LHCN-M2 (cell line): ENCODE data around the gene SNAPC2. TPM values are rescaled to one million over a fixed set of nuclear protein-coding genes. Genes with fewer than 3 reads are reported as not detected.
"Not testable (repeated sequence)": the region's sequence is repeated elsewhere in the genome, so short reads cannot be mapped to it uniquely, and the experiment has no call there.

Source experiments
- DNase-seq: peaks from one replicate; pipeline ENCODE4 v3.0.0-alpha.2; 2012; ENCODE audit warnings: low read depth
- total RNA-seq: library from RNA; depleted of rRNA; stranded (reverse); fragments of >200 nt; gene quantifications from 2 replicates; pipeline ENCODE4 v1.2.3, GENCODE V29; 2014

The SNAPC2 gene
- total RNA-seq, 1 experiment from 2014 or later: 25.5 TPM

DNA sequence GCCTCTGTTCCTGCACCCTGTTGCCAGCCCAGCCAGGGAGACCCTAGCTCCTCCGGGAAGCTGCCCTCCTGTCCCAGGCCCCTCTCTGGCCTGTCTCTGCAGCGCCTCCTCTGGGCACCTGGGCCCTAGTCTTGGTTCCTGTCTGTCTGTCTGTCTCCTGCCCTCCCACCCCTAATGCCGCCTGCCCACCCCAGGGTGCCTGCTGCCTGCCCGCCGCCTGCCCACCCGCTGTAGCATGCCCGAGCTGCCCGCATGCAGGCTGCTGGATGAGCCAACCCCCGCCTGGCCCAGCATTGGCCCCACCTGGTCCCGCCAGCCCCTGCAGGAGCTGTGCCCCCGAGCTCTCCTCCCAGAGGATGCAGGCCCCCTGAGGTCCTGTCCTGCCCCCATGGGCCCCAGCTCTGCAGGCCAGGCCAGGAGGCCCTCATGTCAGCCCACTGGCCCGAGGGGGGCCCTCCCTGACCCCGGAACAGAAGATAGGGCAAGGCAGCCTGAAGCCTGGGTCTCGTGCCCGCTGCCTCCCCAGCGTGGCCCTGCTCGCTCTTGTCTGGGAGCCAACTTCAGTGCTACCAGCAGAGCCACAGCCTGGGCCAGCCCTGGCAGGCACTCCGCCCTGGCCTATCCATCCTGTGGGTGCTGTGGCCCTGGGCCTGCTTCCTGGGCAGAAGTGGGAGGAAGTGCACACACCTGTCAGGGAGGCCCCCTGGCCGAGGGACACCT lies 11.2 kb upstream of the SNAPC2 start:
- DNase-seq: no peak

DNA sequence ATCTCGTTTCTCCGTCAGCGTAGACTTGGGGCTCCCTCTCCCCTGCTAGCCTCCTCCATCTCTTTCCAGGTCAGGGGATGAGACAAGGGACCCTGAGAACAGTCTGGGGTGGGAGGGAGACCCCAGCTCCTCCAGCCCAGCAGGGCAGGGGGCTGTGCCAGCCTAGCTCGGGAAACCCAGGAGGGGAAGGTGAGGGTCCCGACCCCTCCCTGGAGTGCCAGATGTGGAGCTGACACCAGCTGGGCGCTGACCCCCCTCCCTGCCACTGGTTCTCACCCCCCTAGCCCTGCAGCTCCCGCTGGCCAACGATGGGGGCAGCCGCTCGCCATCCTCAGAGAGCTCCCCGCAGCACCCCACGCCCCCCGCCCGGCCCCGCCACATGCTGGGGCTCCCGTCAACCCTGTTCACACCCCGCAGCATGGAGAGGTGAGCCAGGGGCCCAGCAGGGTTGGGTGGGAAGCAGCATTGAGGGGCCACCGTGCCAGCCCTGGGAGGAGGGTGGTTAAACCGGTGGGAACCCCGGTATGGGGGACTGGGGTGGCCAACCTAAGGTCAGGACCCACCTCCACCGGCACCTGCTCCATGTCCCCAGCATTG lies 10.6 kb upstream of the SNAPC2 start:
- DNase-seq: no peak

DNA sequence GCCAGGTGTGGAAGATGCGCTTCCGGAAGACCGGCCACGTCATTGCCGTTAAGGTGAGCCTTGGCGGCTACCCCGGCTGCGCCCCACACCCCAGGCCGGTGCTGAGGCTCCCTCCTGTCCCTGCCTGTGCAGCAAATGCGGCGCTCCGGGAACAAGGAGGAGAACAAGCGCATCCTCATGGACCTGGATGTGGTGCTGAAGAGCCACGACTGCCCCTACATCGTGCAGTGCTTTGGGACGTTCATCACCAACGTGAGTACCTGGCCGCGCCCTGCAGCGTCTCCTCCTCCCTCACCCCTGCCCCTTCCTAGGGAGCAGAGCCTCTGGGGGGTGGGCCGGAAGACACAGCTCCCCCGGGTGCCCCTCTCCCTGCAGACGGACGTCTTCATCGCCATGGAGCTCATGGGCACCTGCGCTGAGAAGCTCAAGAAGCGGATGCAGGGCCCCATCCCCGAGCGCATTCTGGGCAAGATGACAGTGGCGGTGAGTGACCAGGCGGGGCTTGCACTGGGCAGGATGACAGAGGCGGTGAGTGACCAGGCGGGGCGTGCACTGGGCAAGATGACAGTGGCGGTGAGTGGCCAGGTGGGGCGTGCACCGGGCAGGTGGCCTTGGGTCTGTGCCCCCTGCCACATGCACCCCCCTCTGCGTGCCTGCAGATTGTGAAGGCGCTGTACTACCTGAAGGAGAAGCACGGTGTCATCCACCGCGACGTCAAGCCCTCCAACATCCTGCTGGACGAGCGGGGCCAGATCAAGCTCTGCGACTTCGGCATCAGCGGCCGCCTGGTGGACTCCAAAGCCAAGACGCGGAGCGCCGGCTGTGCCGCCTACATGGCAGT lies 9.6 kb upstream of the SNAPC2 start:
- DNase-seq: no peak

DNA sequence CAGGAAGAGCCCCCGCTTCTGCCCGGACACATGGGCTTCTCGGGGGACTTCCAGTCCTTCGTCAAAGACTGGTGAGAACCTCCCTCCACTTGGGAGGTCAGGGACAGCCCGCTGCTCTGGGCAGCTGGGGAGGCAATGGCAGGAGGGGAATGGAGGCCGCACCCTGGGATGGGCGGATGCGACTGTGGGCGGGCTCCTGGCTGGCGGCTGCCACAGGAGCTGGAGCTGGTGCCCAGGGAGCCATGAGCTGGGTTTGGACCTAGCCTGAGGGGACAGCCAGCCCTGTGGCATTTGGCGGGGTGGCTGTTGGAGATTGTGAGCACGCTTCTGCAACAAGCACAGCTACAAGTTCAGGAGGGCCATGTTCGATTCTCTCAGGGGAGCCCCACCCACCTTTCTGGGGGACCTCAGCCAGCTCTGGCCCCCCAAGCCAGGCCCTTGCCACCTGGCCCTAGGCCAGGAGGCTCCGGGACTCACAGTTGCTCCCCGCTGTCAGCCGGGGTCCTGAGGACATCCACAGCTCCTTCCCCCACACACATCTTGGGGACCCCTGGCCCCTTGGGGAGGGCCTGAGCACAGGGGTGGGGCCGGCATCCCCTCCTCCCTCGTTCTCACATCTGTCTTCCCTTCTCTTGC lies 8.5 kb upstream of the SNAPC2 start:
- DNase-seq: no peak

DNA sequence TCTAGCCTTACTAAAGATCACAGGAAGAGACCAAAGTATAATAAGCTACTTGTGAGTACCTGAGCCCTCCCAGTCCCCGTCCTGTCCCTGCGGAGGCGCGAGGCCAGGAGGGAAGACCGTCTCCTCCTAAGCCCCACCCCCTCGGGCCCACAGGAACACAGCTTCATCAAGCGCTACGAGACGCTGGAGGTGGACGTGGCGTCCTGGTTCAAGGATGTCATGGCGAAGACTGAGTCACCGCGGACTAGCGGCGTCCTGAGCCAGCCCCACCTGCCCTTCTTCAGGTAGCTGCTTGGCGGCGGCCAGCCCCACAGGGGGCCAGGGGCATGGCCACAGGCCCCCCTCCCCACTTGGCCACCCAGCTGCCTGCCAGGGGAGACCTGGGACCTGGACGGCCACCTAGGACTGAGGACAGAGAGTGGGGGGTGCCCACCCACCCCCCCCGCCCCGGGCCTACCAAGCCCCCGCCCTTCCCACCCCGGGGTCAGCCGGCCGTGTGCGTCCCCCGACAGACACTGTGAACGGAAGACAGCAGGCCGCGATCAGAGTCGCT lies 7.9 kb upstream of the SNAPC2 start:
- no peak for DNase-seq

DNA sequence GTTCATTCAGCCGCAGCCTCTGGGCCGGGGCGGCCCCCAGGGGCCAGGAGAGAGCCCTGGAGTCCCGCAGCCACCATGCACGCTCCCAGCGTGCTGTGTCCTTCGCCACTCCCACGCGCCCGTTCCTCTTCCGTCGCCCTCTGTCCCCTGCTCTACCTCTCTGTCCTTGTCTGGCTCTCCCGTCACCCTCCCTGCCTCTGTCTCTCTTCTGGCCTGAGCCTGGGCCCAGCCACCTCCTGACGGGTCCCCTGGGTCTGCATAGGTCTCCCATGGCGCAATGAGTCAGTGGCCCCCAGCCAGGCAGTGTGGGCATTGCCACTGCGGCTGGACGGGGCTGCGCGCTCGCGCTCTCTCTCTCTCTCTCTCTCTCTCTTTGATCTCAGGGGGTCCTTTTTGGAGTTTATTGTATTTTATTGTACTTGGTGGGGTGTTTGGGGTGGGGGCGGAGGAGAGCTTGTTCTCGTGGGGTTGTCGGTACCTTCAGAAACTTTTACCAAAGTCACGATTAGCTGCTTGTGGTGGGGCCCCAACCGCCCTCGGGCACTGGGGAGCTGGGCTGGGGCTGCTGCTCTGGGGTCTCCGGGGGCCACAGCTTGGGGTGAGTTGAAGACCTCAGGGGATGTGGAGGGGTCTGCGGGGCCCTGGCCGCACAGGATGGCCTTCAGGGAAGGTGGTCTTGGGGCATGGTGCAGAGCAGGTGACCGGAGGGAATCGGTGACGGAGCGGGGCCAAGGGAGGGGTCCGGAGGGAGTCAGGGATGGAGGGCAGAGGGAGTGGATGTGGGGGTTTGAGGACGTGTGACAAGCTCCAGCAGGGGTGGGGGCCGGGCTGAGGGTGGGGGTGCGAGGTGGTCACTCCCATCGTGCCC lies 7.2 kb upstream of the SNAPC2 start:
- DNase-seq: no peak

DNA sequence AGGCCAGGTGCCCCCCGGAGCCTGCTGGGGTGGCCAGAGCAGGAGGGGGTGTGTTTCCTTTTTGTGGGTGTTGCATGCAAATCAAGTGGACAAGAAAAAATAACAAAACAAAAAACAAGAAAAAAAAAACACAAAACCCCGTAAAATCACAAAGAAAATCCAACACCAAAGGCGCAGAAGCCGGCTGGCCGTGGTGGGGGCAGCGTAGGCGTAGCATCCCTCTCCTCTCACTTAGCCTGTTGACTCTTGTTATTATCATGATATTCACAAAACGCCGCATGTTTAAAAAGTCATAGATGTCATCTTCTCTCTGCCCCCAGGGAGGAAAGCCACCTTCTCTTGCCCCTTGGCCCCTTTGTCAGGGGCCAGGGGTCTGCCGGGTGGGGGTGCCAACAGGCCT lies 6.5 kb upstream of the SNAPC2 start:
- DNase-seq: no peak

DNA sequence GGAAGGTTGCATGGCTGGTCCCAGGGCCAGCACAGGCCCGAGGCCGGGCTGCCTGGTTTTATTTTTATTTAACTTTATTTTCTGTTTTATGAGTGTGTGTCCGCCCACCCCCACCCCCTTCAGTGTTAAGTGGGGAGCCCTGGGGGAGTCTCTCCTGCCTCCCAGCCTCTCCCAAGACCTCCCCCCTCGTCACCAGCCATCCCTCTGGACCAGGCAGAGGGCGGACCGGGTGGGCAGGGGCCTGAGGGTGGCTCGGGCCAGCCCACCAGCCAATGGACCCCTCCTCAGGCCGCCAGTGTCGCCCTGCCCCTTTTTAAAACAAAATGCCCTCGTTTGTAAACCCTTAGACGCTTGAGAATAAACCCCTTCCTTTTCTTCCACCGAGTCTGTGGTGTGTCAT lies 6.0 kb upstream of the SNAPC2 start:
- DNase-seq: no peak

DNA sequence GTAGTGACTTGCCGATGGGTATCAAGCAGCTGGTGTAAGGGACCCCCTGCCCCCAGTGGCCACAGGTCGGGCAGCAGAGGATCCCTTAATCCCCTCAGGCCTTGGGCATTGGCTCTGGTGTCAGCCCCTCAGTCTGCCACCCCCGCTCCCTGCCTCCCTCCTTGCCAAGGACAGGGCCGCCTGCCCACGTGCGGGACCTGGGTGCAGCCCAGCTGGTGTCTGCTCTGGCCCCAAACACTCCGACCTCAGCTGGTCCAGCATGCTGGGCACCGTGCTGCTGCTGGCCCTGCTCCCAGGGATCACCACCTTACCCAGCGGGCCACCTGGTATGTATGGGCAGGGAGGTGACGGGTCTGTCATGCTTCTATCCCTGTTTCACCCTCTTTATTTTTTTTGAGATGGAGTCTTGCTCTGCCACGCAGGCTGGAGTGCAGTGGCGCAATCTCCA lies 5.5 kb upstream of the SNAPC2 start, which contains the start of gene TGFBR3L:
Gene TGFBR3L, plus strand, starts transcription at position 233 of the 448 bp plus-strand sequence.
- DNase-seq: no peak

DNA sequence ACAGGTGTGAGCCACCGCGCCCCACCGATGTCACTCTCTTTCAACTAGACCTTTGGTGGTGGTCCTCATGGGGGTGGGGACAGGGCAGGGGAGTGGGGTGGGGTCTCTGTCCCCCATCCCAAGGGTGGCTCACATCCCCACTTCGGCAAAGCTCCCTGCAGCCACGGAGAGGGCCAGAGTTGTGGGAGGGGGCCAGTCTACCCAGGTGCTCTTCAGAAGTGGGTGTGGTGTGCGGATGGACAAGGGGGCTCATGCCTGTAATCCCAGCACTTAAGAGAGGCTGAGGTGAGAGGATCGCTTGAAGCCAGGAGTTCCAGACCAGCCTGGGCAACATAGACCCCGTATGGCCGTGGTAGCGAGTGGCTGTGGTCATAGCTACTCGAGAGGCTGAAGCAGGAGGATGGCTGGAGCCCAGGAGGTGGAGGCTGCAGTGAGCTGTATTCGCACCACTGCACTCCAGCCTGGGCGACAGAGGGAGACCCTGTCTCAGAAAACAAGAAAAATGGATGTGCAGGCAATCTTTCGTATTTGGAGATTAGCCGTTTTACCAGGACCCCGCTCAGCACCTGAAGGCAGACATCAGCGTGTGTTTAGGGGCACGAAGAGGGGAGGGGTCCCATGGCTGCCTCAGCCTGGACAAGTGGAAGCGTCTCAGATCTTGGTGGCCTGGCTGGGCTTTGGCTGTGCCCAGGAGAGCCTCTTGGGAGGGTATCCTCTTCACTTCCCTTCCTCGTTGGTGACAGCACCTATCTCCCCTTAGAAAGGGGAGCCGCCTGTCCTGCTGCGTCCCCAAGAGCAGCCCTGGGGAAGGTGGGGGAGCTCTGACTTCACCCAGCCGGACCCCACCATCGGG lies 4.7 kb upstream of the SNAPC2 start:
- DNase-seq: no peak

DNA sequence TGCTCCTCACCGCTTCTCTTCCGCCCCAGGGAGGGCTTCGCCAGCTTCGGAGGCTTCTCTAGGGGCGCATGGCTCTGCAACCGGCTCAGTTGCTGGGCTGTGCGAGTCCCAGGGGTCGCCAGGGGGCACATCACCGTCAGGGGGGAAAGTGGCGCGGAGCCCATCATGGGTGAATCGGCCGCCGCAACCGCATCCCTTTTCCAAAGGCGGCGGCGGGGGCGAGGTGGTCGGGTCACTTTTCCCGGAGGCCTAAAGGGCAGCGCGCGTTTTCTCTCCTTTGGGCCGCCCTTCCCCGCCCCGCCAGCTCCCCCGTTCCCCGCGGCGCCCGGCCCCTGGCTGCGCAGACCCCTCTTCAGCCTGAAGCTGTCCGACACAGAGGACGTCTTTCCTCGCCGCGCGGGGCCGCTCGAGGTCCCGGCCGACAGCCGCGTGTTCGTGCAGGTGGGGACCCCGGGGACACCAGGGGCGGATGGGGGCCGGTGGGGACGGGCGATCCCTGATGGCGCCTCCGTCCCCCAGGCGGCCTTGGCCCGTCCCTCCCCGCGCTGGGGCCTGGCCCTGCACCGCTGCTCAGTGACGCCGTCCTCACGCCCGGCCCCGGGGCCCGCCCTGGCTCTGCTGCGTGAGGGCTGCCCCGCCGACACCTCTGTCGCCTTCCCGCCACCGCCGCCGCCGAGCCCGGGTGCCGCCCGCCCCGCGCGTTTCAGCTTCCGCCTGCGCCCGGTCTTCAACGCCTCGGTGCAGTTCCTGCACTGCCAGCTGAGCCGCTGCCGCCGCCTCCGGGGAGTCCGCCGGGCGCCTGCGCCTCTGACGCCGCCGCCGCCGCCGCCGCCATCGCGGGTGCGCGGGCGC lies 3.8 kb upstream of the SNAPC2 start:
- DNase-seq: peak; percentile 22

DNA sequence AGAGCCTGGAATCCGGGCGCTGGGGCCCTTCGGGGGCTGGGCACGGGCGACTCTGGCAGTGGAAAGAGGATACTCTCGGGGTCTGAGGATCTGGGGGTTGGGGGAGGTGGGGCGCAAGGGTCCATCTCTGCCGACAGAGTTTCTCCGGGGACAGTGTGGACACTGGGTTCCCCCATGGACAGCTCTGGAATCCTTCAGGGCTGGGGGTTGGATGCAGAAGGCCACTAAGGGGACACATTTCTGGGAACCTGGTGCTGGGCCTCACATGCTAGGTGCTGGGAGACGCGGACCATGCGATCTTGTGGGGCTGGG lies 3.2 kb upstream of the SNAPC2 start:
- no peak for DNase-seq

DNA sequence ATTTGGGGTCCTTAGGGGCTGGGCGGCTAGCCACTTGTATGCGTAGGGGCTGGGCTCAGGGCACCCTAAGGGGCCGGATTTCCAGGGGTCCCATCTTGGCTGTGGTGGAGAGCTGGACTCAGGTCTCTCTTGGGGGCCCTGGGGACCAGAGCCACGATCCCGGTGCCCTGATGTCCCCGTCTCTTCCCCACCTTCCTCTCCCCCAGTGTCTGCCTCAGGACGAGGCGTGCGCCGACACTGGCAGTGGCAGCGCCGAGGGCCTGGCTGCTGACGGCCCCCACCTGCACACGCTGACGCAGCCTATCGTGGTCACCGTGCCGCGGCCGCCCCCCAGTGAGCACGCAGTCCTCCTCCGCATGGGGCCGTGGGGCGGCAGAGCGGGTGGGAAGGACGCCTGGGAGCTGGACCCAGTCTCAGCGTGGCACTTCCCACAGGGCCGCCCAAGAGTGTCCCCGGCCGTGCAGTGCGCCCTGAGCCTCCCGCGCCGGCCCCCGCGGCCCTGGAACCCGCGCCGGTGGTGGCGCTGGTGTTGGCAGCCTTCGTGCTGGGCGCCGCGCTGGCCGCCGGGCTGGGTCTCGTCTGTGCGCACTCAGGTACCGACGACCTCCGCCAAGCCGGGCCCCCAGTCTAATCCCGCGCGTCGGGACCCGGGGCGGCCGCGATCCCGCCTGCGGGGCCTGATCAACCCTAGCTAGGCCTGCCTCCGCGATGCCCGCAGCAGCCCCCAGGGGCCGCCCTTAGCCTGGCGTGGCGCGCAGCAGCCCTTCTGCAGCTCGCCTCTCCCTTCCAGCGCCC lies 2.7 kb upstream of the SNAPC2 start:
- DNase-seq: peak; percentile 29

DNA sequence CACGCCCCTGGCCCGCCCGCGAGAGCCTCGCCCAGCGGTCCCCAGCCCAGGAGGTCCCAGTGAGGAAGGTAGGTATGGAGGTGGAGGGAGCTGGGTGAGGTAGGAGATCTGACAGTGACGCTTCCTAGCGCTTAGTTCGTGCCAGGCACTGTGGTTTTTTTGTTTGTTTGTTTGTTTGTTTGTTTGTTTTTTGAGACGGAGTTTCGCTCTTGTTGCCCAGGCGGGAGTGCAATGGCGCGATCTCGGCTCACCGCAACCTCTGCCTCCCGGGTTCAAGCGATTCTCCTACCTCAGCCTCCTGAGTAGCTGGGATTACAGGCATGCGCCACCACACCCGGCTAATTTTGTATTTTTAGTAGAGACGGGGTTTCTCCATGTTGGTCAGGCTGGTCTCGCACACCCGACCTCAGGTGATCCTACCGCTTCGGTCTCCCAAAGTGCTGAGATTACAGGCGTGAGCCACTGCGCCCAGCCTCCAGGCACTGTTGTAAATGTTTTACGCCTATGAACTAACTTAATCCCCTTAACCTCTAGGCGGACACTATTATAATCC lies 2.0 kb upstream of the SNAPC2 start:
- not testable (repeated sequence) for DNase-seq

DNA sequence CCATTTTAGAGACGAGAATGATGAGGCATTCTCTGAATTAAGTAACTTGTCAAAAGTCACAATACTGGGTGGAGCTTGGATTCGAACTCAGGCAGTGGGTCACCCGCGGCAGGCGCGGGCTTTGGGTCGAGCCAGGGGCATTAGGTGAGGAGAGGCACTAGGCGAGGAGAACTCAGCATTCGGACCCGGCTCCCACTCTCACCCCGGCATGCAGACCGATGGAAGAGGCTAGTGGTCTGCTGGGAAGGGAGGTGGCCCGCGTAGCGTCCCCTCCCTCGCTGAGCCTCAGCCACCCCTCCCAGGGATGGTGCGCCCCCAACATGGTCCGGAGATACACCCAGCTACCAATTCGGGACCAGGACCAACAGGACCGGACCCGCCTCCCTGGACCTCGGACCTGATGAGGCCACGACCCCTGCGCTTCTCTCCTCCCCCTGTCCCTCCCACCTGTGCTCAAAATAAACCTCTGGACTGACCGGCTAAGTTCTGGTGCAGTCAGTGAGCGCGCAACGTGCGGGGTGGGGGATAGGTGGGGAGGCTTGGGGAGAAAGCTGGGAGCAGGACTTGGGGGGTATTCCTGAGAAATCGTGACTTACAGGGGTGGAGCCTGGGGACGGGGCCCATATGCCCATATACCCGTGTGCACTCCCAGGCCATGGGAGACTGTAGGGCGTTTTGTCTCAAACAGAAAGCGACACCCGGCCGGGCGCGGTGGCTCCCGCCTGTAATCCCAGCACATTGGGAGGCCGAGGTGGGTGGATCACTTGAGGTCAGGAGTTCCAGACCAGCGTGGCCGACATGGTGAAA lies 1.3 kb upstream of the SNAPC2 start:
- DNase-seq: no peak

DNA sequence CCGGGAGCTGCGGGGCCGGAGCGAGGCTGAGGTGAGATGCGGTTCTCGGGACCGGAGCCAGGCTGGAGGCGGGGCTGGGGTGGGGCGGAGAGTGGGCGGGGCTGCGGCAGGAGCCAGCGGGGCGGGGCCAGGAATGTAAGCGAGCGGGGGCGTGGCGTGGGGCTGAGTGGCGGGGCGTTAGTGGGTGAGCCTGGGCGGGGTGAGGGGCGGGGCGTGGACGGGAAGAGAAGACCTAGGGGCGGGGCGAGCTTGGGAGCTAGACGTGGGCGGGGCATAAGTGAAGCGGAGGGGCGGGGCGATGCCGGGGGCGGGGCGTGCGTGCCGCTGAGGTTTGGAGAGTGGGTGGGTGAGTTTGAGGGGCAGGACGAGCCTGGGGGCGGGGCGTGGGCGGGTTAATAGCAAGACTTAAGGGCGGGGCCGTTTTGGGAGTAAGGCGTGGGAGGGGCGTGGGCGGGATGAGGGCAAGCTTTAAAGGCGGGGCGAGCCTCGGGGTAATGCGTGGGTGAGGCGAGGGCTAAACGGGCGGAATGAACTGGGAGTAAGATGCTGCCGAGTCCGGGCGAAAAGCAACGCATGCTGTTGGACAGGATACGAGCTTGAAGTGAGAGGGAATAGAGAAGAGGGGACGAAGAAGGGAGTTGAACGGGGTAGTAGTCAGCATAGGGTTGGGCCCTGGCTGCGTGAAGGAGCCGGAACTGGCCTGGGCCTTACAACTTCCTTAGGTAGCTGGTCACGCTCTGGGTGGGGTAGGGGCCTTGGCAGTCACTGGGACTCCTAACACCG lies 572 bp downstream of the SNAPC2 start:
- peak; percentile 92 for DNase-seq
